PC-9 (cell line): ENCODE results near the gene TMED4. TPM values are rescaled to one million over a fixed set of nuclear protein-coding genes. Genes with fewer than 3 reads are reported as not detected.

Experiments used
- BruUV-seq: library from RNA; stranded (reverse); fragments of 400-500 nt; replicated peaks from 2 replicates; lab custom pipeline; 2021; lab: Mats Ljungman, UMichigan
- CTCF ChIA-PET: fragments of 300-600 bp; sonication (Branson Sonifier 250); formaldehyde crosslinking; loops from one replicate; lab custom pipeline; 2022; ENCODE audit warnings: antibody characterized with exemption; lab: Charles Lee
- POLR2A ChIA-PET: fragments of 300-600 bp; sonication (Branson Sonifier 250); formaldehyde crosslinking; loops from one replicate; lab custom pipeline; 2022; ENCODE audit warnings: antibody characterized with exemption; ENCODE audit not compliant: unreplicated experiment; lab: Charles Lee
- DNase-seq, 2 experiments: peaks; one replicate each; pipeline versions ENCODE4 v3.0.0 to v3.0.0-alpha.2; 2015 to 2022; ENCODE audit warnings: mixed read lengths in 1 of 2
- H2AFZ ChIP-seq: fragments of 200-600 bp; sonication (generic); 2 replicates; pipeline ENCODE4 v1.8.1; 2017; ENCODE audit warnings: antibody characterized with exemption
- H3F3A ChIP-seq: fragments of 200-600 bp; sonication (generic); 2 replicates; pipeline ENCODE4 v1.8.1; 2017; ENCODE audit warnings: antibody characterized with exemption, mild to moderate bottlenecking, low read depth; ENCODE audit not compliant: insufficient read depth
- H3K27ac ChIP-seq: fragments of 200-600 bp; sonication (generic); 2 replicates; pipeline ENCODE4 v1.6.1; 2016; ENCODE audit warnings: mixed run types
- H3K27me3 ChIP-seq: fragments of 200-600 bp; sonication (generic); 2 replicates; pipeline ENCODE4 v1.6.1; 2016; ENCODE audit warnings: low read depth, mixed run types; ENCODE audit not compliant: insufficient read depth
- H3K36me3 ChIP-seq: fragments of 200-600 bp; sonication (generic); 2 replicates; pipeline ENCODE4 v1.6.1; 2016; ENCODE audit warnings: low read depth, mixed run types
- H3K4me1 ChIP-seq: fragments of 200-600 bp; sonication (generic); replicated peaks from 2 replicates; pipeline ENCODE4 v1.6.1; 2016; ENCODE audit warnings: mixed run types; ENCODE audit not compliant: insufficient read depth
- H3K4me2 ChIP-seq: fragments of 200-600 bp; sonication (generic); 2 replicates; pipeline ENCODE4 v1.6.1; 2017; ENCODE audit warnings: mixed run types
- H3K4me3 ChIP-seq: fragments of 200-600 bp; sonication (generic); 2 replicates; pipeline ENCODE4 v1.6.1; 2016; ENCODE audit warnings: mixed run types
- H3K79me2 ChIP-seq: fragments of 200-600 bp; sonication (generic); 2 replicates; pipeline ENCODE4 v1.6.1; 2017; ENCODE audit warnings: low read depth, mixed run types
- H3K9me2 ChIP-seq: fragments of 200-600 bp; sonication (generic); 2 replicates; pipeline ENCODE4 v1.8.1; 2017; ENCODE audit warnings: mild to moderate bottlenecking; ENCODE audit not compliant: insufficient read depth
- H3K9me3 ChIP-seq: fragments of 200-600 bp; sonication (generic); 2 replicates; pipeline ENCODE4 v1.8.1; 2016; ENCODE audit warnings: low read depth; ENCODE audit not compliant: insufficient read depth
- H4K20me1 ChIP-seq: fragments of 200-600 bp; sonication (generic); 2 replicates; pipeline ENCODE4 v1.8.1; 2017; ENCODE audit not compliant: insufficient read depth
- EZH2 ChIP-seq: fragments of 200-600 bp; sonication (generic); IDR thresholded peaks from 2 replicates; pipeline ENCODE4 v1.8.0; 2017; ENCODE audit warnings: antibody characterized with exemption, low read depth
- intact Hi-C: fragments of 100-400 bp; cut with micrococcal nuclease; formaldehyde crosslinking; loops from one replicate; pipeline ENCODE4 v1.10.0; 2022; ENCODE audit not compliant: unreplicated experiment
- total RNA-seq: library from RNA; stranded (reverse); gene quantifications from 2 replicates; pipeline ENCODE4 v1.2.3, GENCODE V29; 2021
- TF ChIP-seq, protein P1 (sequence below): fragments of 200-600 bp; sonication (generic); conservative IDR thresholded peaks from 2 replicates; pipeline ENCODE4 v1.6.1; 2017; ENCODE audit warnings: mixed run types, antibody characterized with exemption, mild to moderate bottlenecking, moderate library complexity

The TMED4 gene
- total RNA-seq, 1 experiment from 2014 or later, result 134 TPM

DNA sequence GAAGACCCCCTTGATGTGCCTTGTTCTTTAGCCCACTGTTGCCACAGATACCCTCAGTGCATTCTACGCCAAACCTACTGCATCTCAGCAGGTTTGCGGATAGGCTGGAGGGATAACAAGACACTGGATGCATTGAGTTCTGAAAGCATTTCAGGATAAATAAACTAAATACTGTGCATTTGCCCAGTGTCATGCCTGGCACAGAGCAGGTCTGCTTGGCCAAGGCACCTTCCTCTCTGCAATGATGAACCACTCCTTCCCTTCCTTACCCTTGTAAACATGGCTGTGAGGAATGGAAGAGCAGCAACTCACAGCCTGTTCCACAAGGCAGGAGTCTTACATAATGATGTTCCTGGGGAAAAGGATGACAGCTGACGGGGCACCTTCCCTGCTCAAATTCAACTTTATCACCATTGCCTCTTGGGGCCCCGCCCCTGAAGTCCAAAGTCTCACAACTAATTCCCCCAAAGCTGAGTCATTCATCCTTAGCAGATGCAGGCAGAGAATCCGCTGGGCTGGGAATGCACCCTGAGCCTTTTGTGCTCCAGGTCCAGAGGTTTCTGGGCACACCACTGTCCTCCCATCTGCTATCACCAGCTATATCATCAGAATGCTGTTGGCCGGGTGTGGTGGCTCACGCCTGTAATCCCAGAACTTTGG is 19.9 kb downstream of the TMED4 start:
- CTCF ChIA-PET, result interaction anchor here (0.5 to 0.6 kb wide), 2 partner anchors 178 to 361 kb away, joined by 9 to 19 read pairs; no protein-coding TSS in a partner anchor
- Histone ChIP-seq H3K4me2 (no peak overlapping the region), H3K36me3 (peaks cover 15% of the 10 kb centered on the region), H3K27me3 (no peaks in the 10 kb centered on the region), H3K9me3 (no peaks in the 10 kb centered on the region), H3K27ac (no peak overlapping the region), H4K20me1 (peaks cover 11% of the 10 kb centered on the region), H2AFZ (no peak overlapping the region), H3K9me2 (no peaks in the 10 kb centered on the region), H3K4me3 (no peak overlapping the region), H3F3A (peaks cover 52% of the 10 kb centered on the region), H3K79me2 (peaks cover 4% of the 10 kb centered on the region; the same call in 1 of the 2 replicates), H3K4me1 (peaks cover 16% of the 10 kb centered on the region)
- DNase-seq, result peak; percentile 59 to 72
- TF ChIP-seq, protein P1, sequence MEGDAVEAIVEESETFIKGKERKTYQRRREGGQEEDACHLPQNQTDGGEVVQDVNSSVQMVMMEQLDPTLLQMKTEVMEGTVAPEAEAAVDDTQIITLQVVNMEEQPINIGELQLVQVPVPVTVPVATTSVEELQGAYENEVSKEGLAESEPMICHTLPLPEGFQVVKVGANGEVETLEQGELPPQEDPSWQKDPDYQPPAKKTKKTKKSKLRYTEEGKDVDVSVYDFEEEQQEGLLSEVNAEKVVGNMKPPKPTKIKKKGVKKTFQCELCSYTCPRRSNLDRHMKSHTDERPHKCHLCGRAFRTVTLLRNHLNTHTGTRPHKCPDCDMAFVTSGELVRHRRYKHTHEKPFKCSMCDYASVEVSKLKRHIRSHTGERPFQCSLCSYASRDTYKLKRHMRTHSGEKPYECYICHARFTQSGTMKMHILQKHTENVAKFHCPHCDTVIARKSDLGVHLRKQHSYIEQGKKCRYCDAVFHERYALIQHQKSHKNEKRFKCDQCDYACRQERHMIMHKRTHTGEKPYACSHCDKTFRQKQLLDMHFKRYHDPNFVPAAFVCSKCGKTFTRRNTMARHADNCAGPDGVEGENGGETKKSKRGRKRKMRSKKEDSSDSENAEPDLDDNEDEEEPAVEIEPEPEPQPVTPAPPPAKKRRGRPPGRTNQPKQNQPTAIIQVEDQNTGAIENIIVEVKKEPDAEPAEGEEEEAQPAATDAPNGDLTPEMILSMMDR, result no peak
- TF ChIP-seq EZH2, result no peak
- intact Hi-C loops, result loop anchor here (10.0 kb wide), 1 partner anchor 187 kb away; no protein-coding TSS in a partner anchor
- POLR2A ChIA-PET, result no interaction called here
- no TSS peak for BruUV-seq

DNA sequence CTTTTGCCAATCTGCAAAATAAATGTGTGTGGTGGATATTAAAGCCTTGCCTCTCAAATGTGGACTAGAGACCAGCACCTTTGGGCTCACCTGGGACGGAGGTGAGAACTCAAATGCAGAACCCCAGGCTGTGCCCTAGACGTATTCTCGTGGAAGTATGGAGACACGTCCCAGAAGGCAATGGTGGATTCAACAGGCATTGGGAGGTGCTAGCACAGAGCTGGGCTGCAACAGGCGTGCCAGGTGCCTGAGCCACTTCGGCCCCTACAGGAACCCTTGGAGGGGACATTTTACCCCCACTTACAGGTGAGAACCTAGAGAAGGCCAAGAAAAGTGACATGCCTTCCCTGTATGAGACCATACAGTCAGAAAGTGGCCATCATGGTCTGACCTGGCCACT is 20.6 kb downstream of the TMED4 start:
- peaks cover 4% of the 10 kb centered on the region; the same call in 1 of the 2 replicates for H3K79me2 ChIP-seq
- H3K9me2 ChIP-seq, result no peaks in the 10 kb centered on the region
- H3K27me3 ChIP-seq, result no peaks in the 10 kb centered on the region
- H3K9me3 ChIP-seq, result no peaks in the 10 kb centered on the region
- no peak for DNase-seq
- no peak overlapping the region for H3K4me2 ChIP-seq
- H3F3A ChIP-seq, result peaks cover 49% of the 10 kb centered on the region
- no TSS peak for BruUV-seq
- no peak overlapping the region for H3K4me3 ChIP-seq
- ChIA-PET POLR2A (interaction anchor here (0.7 kb wide), 1 partner anchor 61 kb away, joined by 3 read pairs; no protein-coding TSS in a partner anchor), CTCF (interaction anchor here (0.5 to 0.6 kb wide), 2 partner anchors 179 to 360 kb away, joined by 9 to 19 read pairs; no protein-coding TSS in a partner anchor)
- peaks cover 16% of the 10 kb centered on the region for H3K4me1 ChIP-seq
- no peak overlapping the region for H2AFZ ChIP-seq
- H3K36me3 ChIP-seq, result peaks cover 13% of the 10 kb centered on the region
- intact Hi-C loops, result loop anchor here (10.0 kb wide), 1 partner anchor 187 kb away; no protein-coding TSS in a partner anchor
- H3K27ac ChIP-seq, result no peak overlapping the region
- peaks cover 11% of the 10 kb centered on the region for H4K20me1 ChIP-seq
- TF ChIP-seq EZH2, result no peak
- TF ChIP-seq, protein P1, result no peak

DNA sequence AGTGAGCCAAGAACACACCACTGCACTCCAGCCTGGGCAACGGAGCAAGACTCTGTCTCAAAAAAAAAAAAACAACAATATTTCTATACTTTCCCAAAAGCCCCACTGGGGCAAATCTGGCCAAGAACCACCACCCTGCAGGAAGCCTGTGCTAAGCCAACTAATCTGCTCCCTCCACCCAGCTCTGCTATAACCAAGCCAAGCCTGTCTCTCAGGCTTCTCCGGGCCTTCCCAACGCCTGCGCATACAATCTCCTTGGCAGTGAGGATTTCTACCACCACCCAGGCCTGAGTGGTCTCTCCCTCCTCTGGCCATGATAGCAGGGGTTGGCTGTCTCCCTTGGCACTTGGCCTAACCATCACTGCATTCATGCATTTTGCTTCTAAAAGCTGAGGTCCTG is 22.5 kb downstream of the TMED4 start:
- intact Hi-C loops, result no loop called here
- Histone ChIP-seq H3F3A (peaks cover 49% of the 10 kb centered on the region), H3K4me1 (peaks cover 16% of the 10 kb centered on the region), H2AFZ (no peak overlapping the region), H3K9me2 (no peaks in the 10 kb centered on the region), H3K4me2 (no peak overlapping the region), H3K27me3 (no peaks in the 10 kb centered on the region), H3K9me3 (no peaks in the 10 kb centered on the region), H3K4me3 (no peak overlapping the region), H3K27ac (no peak overlapping the region), H4K20me1 (no peaks in the 10 kb centered on the region), H3K79me2 (no peaks in the 10 kb centered on the region), H3K36me3 (no peaks in the 10 kb centered on the region; the same call in 1 of the 2 replicates)
- BruUV-seq, result no TSS peak
- ChIA-PET POLR2A (interaction anchor here (0.6 kb wide), 2 partner anchors 10 to 409 kb away, joined by 4 to 6 read pairs; no protein-coding TSS in a partner anchor), CTCF (no interaction called here)
- TF ChIP-seq EZH2, result no peak
- TF ChIP-seq, protein P1, result no peak
- DNase-seq, result no peak
